HL-60 (cell line): ENCODE measurements around the gene VPS37D.

ENCODE experiments used
- DNase-seq, 2 experiments: peaks; one replicate each; pipeline ENCODE4 v3.0.0-alpha.2; 2010 to 2020; ENCODE audit warnings: low read depth in 1 of 2, low spot score in 1 of 2
- H3K27ac ChIP-seq: fragments of 250-450 bp; sonication (Bioruptor Pico); replicated peaks from 2 replicates; pipeline ENCODE4 v1.5.1; 2020; ENCODE audit warnings: mild to moderate bottlenecking, moderate library complexity
- H3K27me3 ChIP-seq: fragments of 250-450 bp; sonication (Bioruptor Pico); 2 replicates; pipeline ENCODE4 v1.5.1; 2021; ENCODE audit warnings: mild to moderate bottlenecking, moderate library complexity; ENCODE audit not compliant: insufficient read depth, poor library complexity, severe bottlenecking
- H3K4me3 ChIP-seq: replicated peaks from 2 replicates; pipeline ENCODE4 v1.5.1; 2011; ENCODE audit warnings: mild to moderate bottlenecking, control low read depth, low read length; ENCODE audit not compliant: insufficient read depth
- CTCF ChIP-seq: IDR thresholded peaks from one replicate; pipeline ENCODE4 v1.5.1; 2011; ENCODE audit warnings: low read length, control low read depth, inconsistent platforms; ENCODE audit not compliant: insufficient read depth
- GABPA ChIP-seq: IDR thresholded peaks from 2 replicates; pipeline ENCODE4 v1.6.1; 2012; ENCODE audit warnings: low read depth
- POLR2AphosphoS5 ChIP-seq: IDR thresholded peaks from 2 replicates; pipeline ENCODE4 v1.6.1; 2012; ENCODE audit warnings: low read depth
- SPI1 ChIP-seq: IDR thresholded peaks from 2 replicates; pipeline ENCODE4 v1.6.1; 2012; ENCODE audit warnings: low read depth, mild to moderate bottlenecking, borderline replicate concordance
- TF ChIP-seq, protein P1 (sequence below): IDR thresholded peaks from 2 replicates; pipeline ENCODE4 v1.6.1; 2012; ENCODE audit warnings: low read depth; ENCODE audit not compliant: insufficient replicate concordance

Gene VPS37D

DNA sequence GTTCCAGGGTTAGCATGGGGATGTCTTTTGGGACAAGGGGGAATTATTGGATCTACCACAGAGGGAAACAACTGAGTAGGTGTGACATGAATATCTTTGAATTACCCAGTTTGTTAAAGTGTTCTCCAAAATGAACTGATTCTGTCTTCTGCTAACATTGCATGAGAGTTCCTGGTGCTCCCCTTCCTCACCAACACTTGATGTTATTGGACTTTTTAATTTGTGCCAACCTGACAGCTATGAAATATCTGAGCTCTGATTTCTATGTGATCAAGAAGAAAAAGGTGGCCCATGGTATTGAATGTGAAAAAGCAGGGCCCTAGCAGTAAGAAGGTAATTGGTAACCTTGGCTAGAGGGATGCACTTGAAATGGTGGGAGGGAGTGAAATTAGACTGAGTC lies 4.6 kb upstream of the VPS37D start:
- TF ChIP-seq SPI1 (no peak), GABPA (no peak), POLR2AphosphoS5 (no peak), CTCF (no peak)
- TF ChIP-seq, protein P1, sequence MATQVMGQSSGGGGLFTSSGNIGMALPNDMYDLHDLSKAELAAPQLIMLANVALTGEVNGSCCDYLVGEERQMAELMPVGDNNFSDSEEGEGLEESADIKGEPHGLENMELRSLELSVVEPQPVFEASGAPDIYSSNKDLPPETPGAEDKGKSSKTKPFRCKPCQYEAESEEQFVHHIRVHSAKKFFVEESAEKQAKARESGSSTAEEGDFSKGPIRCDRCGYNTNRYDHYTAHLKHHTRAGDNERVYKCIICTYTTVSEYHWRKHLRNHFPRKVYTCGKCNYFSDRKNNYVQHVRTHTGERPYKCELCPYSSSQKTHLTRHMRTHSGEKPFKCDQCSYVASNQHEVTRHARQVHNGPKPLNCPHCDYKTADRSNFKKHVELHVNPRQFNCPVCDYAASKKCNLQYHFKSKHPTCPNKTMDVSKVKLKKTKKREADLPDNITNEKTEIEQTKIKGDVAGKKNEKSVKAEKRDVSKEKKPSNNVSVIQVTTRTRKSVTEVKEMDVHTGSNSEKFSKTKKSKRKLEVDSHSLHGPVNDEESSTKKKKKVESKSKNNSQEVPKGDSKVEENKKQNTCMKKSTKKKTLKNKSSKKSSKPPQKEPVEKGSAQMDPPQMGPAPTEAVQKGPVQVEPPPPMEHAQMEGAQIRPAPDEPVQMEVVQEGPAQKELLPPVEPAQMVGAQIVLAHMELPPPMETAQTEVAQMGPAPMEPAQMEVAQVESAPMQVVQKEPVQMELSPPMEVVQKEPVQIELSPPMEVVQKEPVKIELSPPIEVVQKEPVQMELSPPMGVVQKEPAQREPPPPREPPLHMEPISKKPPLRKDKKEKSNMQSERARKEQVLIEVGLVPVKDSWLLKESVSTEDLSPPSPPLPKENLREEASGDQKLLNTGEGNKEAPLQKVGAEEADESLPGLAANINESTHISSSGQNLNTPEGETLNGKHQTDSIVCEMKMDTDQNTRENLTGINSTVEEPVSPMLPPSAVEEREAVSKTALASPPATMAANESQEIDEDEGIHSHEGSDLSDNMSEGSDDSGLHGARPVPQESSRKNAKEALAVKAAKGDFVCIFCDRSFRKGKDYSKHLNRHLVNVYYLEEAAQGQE: no peak
- H3K4me3 ChIP-seq: no peak overlapping the region
- peaks cover 9% of the 10 kb centered on the region for H3K27me3 ChIP-seq
- H3K27ac ChIP-seq: no peak overlapping the region
- no peak for DNase-seq

GRCh38 chr7:73668103-73668885 lies 663 bp downstream of the VPS37D start:
- H3K27me3 ChIP-seq: peaks cover 30% of the 10 kb centered on the region
- no peak for DNase-seq
- H3K27ac ChIP-seq: no peak overlapping the region
- no peak for TF ChIP-seq CTCF
- no peak for TF ChIP-seq SPI1
- TF ChIP-seq, protein P1: no peak
- TF ChIP-seq POLR2AphosphoS5: no peak
- TF ChIP-seq GABPA: no peak
- H3K4me3 ChIP-seq: peak overlapping the region; percentile 20; the same call in 1 of the 2 replicates

- no peak for TF ChIP-seq CTCF
- TF ChIP-seq, protein P1: no peak
- no peak for TF ChIP-seq SPI1
- TF ChIP-seq POLR2AphosphoS5: no peak
- no peak for TF ChIP-seq GABPA
- H3K27me3 ChIP-seq: peaks cover 30% of the 10 kb centered on the region
- no peak for DNase-seq
- H3K4me3 ChIP-seq: no peak overlapping the region
- no peak overlapping the region for H3K27ac ChIP-seq
Measured at GRCh38 chr7:73668886-73669230, 1.2 kb downstream of the VPS37D start.
